Muscle of leg (tissue), 11 donors: ENCODE results near the gene NTMT1. TPM values are rescaled to one million over a fixed set of nuclear protein-coding genes. Genes with fewer than 3 reads are reported as not detected.
A peak's percentile ranks its signal among the peaks of the same experiment; 100 is the strongest.

Source experiments
- DNase-seq: peaks from one replicate; pipeline ENCODE4 v3.0.0; 2013
- H3K27ac ChIP-seq: one replicate; pipeline ENCODE4 v1.5.1; 2013; ENCODE audit warnings: mild to moderate bottlenecking, low read length, control low read depth
- H3K27me3 ChIP-seq: one replicate; pipeline ENCODE4 v1.6.1; 2013; ENCODE audit warnings: low read length; ENCODE audit not compliant: control insufficient read depth, insufficient read depth
- H3K36me3 ChIP-seq: one replicate; pipeline ENCODE4 v1.6.1; 2013; ENCODE audit warnings: low read length; ENCODE audit not compliant: control insufficient read depth, insufficient read depth
- H3K4me1 ChIP-seq: one replicate; pipeline ENCODE4 v1.6.1; 2013; ENCODE audit warnings: low read length; ENCODE audit not compliant: control insufficient read depth, insufficient read depth
- H3K4me3 ChIP-seq: one replicate; pipeline ENCODE4 v1.5.1; 2013; ENCODE audit warnings: low read length, control low read depth
- H3K9me3 ChIP-seq: replicated peaks from 2 replicates; pipeline ENCODE4 v1.6.1; 2013; ENCODE audit warnings: low read depth, low read length; ENCODE audit not compliant: control insufficient read depth
- WGBS: methylation state at CpG from one replicate; pipeline ENCODE4 v1.1.5; 2013; ENCODE audit warnings: missing lambda C conversion rate; ENCODE audit not compliant: insufficient coverage; 5-methylcytosine and 5-hydroxymethylcytosine counted together
- polyA plus RNA-seq, 8 donors: library from polyadenylated mRNA; unstranded; fragments of 120-200 nt; gene quantifications; one replicate each; pipeline versions ENCODE4 v1.2.1 to v1.2.3, GENCODE V29; 2013; ENCODE audit warnings: inconsistent platforms in 1 of 8, low replicate concordance in 1 of 8; ENCODE audit not compliant: insufficient read length in 8 of 8, insufficient read depth in 1 of 8
- total RNA-seq: library from RNA; stranded (reverse); fragments of 120-200 nt; gene quantifications from one replicate; pipeline ENCODE4 v1.2.4, GENCODE V29; 2013

Gene NTMT1
- total and polyA plus RNA-seq, 9 donors, result 26.9 to 41.9 (median 38.9) TPM

DNA sequence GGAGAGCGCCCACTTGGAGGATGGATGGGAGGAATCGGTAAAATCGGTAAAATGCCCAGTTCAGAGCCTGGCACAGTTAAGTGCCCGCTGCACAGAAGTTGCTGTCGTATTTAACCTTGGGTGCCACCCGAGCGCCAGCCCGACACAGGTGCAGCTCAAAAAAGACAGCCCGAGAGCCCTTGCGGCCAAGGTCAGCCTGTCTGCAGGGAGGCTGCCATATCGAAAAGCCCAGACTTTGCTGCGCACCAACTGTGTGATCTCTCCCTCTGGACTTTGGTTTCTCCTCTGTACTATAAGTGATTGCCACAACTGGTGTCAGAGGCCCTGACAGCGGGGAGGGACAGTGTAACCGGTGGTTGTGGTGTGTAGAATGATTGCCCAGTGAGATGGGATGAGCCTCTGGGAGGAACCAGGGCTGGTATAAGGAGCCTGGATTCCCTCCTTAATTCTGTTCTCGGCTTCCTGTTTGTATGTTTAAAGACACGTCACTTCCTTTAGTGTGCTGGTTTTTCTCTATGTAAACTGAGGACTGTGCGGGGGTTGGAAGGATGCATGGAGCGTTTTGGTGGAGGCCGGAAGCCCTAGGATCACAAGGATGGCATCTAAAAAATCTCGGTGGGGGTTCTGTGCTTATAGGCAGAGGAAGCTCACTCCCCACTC, 792 bp downstream of the NTMT1 start:
- Histone ChIP-seq H3K27ac (peak overlapping the region; percentile 91), H3K4me1 (peaks cover 38% of the 10 kb centered on the region), H3K9me3 (no peaks in the 10 kb centered on the region), H3K36me3 (peaks cover 5% of the 10 kb centered on the region), H3K27me3 (peaks cover 3% of the 10 kb centered on the region), H3K4me3 (peak overlapping the region; percentile 82)
- WGBS, result 8% methylated on average over 15 of the region's 20 CpGs
- DNase-seq, result no peak

DNA sequence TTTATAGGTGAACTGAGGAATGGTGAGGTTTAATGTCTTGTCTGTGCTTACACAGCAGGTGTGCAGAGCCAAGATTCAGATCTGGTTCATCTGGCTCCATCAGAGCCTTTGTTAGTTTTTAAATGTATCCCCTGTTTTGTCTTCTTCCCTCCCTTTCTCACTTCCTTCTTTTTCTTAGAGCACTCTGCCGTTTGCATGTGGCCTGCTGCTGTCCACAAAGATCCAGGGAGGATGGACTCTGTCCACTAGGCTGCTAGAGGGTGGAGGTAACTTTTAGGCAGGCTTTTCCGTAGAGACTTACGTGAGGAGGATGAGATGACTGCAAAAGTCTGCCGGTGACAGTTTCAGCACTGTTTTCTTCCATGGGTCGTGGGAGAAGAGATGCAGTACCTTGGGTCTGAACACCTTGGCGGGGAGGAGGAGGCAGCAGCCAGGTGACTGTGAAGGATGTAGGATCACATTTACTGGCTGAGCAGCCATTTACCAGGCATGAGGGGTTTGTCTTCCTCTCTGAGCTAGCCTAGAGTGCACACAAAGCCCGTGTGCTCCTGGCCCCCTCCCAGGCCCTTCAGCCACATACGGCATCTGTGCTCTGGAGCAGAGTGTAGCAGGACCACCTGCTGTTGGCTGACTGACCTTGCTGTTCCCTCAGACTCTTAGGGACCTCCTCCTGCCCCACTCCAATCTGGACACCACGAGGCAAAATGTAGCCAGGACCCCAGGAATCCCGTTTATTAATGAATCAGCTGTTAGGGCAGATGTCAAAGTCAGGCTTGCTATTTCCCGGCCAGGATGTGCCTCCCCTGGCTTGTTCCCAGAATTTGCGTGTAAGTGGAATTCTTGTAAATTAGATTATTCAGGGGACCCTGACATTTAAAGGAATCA, 1.8 kb downstream of the NTMT1 start:
- Histone ChIP-seq H3K9me3 (no peaks in the 10 kb centered on the region), H3K4me3 (no peak overlapping the region), H3K27me3 (no peaks in the 10 kb centered on the region), H3K27ac (peak overlapping the region; percentile 17), H3K4me1 (peaks cover 38% of the 10 kb centered on the region), H3K36me3 (peaks cover 10% of the 10 kb centered on the region)
- DNase-seq, result no peak
- 53% methylated on average over 10 of the region's 12 CpGs for WGBS

DNA sequence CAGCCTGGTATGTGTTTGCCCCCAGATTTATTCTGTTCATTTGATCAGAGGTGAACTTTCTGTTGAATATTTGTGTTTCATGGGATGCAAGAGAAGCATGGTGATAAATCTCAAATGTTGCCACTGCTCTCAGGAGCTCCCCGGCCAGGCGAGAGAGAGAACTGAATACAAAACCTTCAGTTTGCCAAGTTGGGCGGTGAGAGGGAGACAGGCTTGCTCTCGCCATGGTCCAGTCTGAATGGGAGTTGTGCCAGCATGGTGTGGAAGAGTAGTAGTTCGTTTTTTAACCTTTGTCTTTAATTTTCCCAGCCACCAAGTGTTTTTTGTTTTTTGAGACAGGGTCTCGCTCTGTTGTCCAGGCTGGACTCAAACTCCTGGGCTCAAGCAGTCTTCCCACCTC, 2.7 kb downstream of the NTMT1 start:
- Histone ChIP-seq H3K27ac (no peak overlapping the region), H3K27me3 (no peaks in the 10 kb centered on the region), H3K36me3 (peaks cover 19% of the 10 kb centered on the region), H3K4me1 (peaks cover 38% of the 10 kb centered on the region), H3K9me3 (no peaks in the 10 kb centered on the region), H3K4me3 (no peak overlapping the region)
- WGBS, result 92% methylated on average over 3 of the region's 6 CpGs
- no peak for DNase-seq

DNA sequence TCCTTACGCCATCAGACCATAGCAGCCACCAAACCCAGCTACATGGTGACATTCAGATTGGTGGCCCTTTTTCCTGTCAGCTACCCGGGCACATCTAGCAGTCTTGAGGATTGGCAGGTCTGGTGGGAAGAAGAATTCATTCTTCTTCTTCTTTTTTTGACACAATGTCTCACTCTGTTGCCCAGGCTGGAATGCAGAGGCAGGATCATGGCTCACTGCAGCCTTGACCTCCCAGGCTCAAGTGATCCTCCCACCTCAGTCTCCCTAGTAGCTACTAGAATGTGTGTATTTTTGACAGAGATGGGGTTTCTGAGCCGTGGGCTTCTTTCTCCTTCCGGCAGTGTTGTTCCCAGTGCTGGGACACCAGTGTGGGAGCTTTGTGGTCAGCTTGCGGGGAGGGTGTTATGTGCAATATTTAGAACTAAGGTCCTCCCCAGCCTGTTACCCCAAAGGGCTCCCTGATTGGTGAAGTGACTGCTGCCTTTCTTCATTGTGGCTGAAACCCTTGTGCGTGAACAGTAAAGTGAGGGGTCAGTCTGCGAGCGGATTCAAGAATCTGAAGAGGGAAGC, 3.4 kb downstream of the NTMT1 start:
- Histone ChIP-seq H3K36me3 (peaks cover 26% of the 10 kb centered on the region), H3K27me3 (no peaks in the 10 kb centered on the region), H3K9me3 (no peaks in the 10 kb centered on the region), H3K4me1 (peaks cover 38% of the 10 kb centered on the region), H3K27ac (no peak overlapping the region), H3K4me3 (no peak overlapping the region)
- no peak for DNase-seq
- WGBS, result 81% methylated on average over 5 of the region's 8 CpGs

DNA sequence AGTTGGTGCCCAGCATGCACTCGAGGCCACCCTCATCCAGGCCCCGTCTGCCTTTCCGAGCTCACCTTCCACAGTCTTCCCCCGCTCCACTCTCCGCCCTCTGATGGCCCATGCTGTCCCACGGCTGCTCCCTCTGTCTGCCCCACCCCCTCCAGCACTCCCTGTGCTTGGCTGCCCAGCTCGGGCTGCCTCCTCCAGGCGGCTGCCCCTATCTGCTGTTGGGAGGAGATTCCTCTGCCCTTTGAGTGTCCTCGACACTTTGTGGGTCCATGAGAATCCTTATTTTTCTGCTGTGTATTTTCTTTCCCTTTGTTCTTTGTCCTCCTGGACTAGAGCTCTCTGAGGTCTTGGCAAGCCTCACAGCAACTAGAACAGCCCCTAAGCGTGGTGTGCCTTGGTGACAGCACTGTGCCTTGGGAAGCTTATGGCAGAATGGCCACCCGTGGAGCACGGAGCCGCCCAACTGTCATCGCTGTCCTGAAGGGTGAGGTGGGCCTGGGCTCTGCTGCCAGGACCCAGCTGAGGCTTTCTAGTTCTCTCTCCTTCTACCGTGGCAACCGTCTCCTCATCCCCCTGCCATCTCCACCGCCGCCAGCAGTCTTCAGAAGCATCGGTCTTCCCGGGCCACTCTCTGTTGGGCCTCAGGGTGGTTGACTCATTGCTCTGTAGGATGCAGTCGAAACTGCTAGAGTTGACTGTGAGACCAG, 5.2 kb downstream of the NTMT1 start:
- H3K9me3 ChIP-seq, result no peaks in the 10 kb centered on the region

DNA sequence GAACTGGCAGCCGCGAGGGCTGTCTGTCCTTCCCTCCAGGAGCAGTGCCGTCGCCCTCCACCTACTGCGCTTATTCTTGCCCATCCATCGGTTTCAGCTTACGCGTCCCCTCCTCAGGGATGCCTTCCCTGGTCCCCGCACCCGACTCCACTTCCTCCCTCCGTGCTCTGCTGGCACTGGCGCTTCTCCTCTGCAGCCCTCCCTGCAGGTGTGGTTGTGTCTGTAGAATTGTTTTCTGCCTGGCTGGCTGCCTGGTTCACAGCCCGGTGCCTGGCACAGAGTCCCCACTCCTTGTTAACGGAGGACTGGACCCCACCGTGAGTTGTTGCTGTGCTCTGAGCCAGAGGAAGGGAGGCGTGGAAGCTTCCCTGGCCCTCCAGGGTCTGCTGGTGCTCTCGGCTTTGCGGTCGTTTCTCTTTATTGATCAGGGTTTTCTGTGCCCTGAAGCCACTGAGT, 5.7 kb downstream of the NTMT1 start:
- Histone ChIP-seq H3K4me1 (peaks cover 30% of the 10 kb centered on the region), H3K27me3 (no peaks in the 10 kb centered on the region), H3K9me3 (no peaks in the 10 kb centered on the region), H3K27ac (no peak overlapping the region), H3K4me3 (no peak overlapping the region), H3K36me3 (peaks cover 43% of the 10 kb centered on the region)
- 82% methylated on average over 15 of the region's 19 CpGs for WGBS
- DNase-seq, result no peak

More for the DNA sequence above, 5.2 kb downstream of the NTMT1 start:
- DNase-seq, result no peak
- Histone ChIP-seq H3K27me3 (no peaks in the 10 kb centered on the region), H3K36me3 (peaks cover 41% of the 10 kb centered on the region), H3K27ac (no peak overlapping the region), H3K4me3 (no peak overlapping the region), H3K4me1 (peaks cover 32% of the 10 kb centered on the region)
- WGBS, result 66% methylated on average over 9 of the region's 21 CpGs

DNA sequence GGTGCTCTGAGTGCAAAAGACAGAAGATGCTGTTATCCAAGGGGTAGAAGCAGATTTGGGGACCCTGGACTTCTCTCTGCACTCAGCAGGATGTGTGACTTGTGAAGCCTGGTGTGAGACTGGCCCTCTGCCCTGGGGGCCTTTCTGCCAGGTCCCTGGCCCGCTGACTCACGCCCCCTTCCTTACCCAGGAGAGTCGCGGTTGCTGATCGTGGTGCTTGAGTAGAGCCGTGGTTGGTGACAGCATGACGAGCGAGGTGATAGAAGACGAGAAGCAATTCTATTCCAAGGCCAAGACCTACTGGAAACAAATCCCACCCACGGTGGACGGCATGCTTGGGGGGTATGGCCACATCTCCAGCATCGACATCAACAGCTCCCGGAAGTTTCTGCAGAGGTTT, 6.5 kb downstream of the NTMT1 start:
- Histone ChIP-seq H3K4me3 (no peak overlapping the region), H3K27ac (no peak overlapping the region), H3K4me1 (peaks cover 22% of the 10 kb centered on the region), H3K27me3 (no peaks in the 10 kb centered on the region), H3K9me3 (no peaks in the 10 kb centered on the region), H3K36me3 (peaks cover 50% of the 10 kb centered on the region)
- no peak for DNase-seq
- 70% methylated on average over 2 of the region's 13 CpGs for WGBS

DNA sequence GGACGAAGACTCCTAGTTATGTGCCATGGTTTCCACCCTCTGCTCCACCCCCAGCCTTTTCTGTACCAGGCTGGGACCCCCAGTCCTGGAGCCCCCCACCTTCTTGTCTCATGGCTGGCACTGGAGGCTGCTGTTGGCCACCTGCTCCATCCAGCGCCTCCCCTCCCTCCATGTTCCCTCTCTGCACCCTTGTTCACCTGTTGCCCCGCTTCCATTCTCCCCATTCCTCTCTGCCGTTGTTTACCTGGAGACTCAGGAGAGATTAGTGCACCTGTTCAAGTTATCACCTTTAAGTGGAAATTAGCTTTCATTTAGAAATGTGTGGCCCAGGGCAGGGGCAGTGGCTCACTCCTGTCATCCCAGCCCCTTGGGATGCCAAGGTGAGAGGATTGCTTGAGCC, 7.2 kb downstream of the NTMT1 start:
- H3K27me3 ChIP-seq, result no peaks in the 10 kb centered on the region
- H3K4me3 ChIP-seq, result no peak overlapping the region
- no peak for DNase-seq
- H3K27ac ChIP-seq, result no peak overlapping the region
- WGBS, result 80% methylated on average over 2 of the region's 4 CpGs
- no peaks in the 10 kb centered on the region for H3K9me3 ChIP-seq
- H3K36me3 ChIP-seq, result peaks cover 55% of the 10 kb centered on the region
- H3K4me1 ChIP-seq, result peaks cover 15% of the 10 kb centered on the region

DNA sequence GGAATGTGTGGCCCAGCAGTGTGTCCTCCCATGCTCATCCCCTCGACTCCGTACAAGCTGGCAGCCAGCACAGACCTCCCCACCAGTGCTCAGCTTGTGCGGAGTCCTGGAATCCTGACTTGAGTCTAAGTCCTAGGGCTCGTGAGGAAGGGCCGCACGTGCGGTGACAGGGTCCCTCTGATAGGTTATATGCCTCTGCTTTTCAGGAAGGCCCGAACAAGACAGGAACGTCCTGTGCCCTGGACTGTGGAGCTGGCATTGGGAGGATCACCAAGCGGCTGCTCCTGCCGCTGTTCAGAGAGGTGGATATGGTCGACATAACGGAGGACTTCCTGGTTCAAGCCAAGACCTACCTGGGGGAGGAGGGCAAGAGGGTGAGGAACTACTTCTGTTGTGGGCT, 7.9 kb downstream of the NTMT1 start:
- H3K9me3 ChIP-seq, result no peaks in the 10 kb centered on the region
- H3K27me3 ChIP-seq, result no peaks in the 10 kb centered on the region
- no peak overlapping the region for H3K4me3 ChIP-seq
- WGBS, result 79% methylated on average over 13 of the region's 13 CpGs
- H3K36me3 ChIP-seq, result peaks cover 61% of the 10 kb centered on the region
- no peak overlapping the region for H3K27ac ChIP-seq
- DNase-seq, result no peak
- peaks cover 8% of the 10 kb centered on the region for H3K4me1 ChIP-seq
